GM13977 (cell line): ENCODE measurements around the gene PSMD1.
A peak's percentile ranks its signal among the peaks of the same experiment; 100 is the strongest.
"Not testable (repeated sequence)": the region's sequence is repeated elsewhere in the genome, so short reads cannot be mapped to it uniquely, and the experiment has no call there.

ENCODE experiments used
- DNase-seq: peaks from one replicate; pipeline ENCODE4 v3.0.0; 2012; ENCODE audit warnings: low spot score
- CTCF ChIP-seq: IDR thresholded peaks from 2 replicates; pipeline ENCODE4 v1.5.1; 2012; ENCODE audit warnings: mild to moderate bottlenecking, control low read depth; ENCODE audit not compliant: insufficient read depth; ENCODE audit errors: extremely low read depth, missing control alignments
- in situ Hi-C: fragments of 300-500 bp; cut with MboI; formaldehyde crosslinking; loops from one replicate; pipeline ENCODE4 v1.12.0; 2022; ENCODE audit warnings: low sequenced_read_pairs, low pct_unique_long_range_greater_than_20kb, mixed read lengths, inconsistent platforms; ENCODE audit not compliant: unreplicated experiment

Gene PSMD1

GRCh38 chr2:231193216-231193615 is 136.5 kb downstream of the PSMD1 start:
- no peak for DNase-seq

GRCh38 chr2:231196592-231196991 is 139.9 kb downstream of the PSMD1 start:
- no peak for TF ChIP-seq CTCF
- in situ Hi-C loops, result no loop called here
- no peak for DNase-seq

More at GRCh38 chr2:231193216-231193615, 136.5 kb downstream of the PSMD1 start:
- no peak for TF ChIP-seq CTCF
- in situ Hi-C loops, result no loop called here

GRCh38 chr2:231197196-231197595 is 140.5 kb downstream of the PSMD1 start:
- DNase-seq, in situ Hi-C loops: not testable (repeated sequence)

- no peak for DNase-seq
- in situ Hi-C loops, result no loop called here
- TF ChIP-seq CTCF, result no peak
Measured at GRCh38 chr2:231197706-231198290, 141.1 kb downstream of the PSMD1 start.

GRCh38 chr2:231198291-231199173 is 141.9 kb downstream of the PSMD1 start, which contains the start of gene ARMC9:
Gene ARMC9 (plus strand): TSS chr2:231198631. CDS start chr2:231206239, 7,608 bp downstream.
- peak; percentile 96 for DNase-seq
- TF ChIP-seq CTCF, result no peak
- in situ Hi-C loops, result no loop called here

GRCh38 chr2:231199219-231199618 is 142.6 kb downstream of the PSMD1 start:
- in situ Hi-C loops, result no loop called here
- TF ChIP-seq CTCF, result no peak
- DNase-seq, result no peak
